GM19438 (cell line): ENCODE data around the gene IHH.

Source experiments
- ATAC-seq: cut with Tn5 transposase; IDR thresholded peaks from one replicate; pipeline ENCODE4 v1.9.1; 2021; ENCODE audit warnings: low read depth; ENCODE audit not compliant: unreplicated experiment

IHH gene

DNA sequence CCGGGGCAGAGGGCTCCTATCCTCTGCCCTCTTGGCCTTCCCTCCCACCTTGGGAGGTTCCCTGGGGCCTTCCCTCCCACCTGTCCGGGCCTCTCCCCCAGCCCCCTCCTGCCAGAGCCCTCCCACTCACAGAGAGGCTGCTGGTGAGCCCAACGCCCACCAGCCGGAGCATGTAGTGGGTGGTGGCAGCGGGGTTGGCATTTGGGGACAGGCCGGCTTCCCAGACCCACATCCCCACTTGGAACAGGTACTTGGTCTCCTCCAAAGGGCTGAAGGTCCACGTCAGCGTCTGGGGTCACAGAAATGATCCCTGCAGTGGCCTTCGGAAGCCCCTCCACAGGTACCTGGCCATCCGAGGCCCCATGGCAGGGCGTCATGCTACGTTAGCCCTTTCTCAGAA lies 38.7 kb downstream of the IHH start:
- ATAC-seq, result no peak

DNA sequence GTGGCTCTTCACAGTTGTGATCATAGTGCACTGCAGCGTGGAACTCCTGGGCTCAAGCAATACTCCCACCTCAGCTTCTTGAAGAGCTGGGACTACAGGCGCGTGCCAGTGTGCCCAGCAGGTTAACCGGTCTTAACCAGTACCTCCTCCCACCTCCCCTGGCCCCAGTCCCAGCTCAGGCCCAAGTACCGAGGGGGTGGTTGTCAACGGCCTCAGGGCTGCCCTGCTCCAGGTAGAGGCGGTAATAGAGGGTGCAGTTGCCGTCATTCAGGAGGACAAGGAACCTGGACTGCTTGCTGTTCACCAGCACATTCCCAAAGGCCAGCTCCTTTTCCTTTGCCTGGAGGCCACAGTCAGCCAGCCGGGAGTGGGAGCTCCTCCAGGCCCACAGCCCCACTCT lies 39.1 kb downstream of the IHH start:
- ATAC-seq, result no peak

DNA sequence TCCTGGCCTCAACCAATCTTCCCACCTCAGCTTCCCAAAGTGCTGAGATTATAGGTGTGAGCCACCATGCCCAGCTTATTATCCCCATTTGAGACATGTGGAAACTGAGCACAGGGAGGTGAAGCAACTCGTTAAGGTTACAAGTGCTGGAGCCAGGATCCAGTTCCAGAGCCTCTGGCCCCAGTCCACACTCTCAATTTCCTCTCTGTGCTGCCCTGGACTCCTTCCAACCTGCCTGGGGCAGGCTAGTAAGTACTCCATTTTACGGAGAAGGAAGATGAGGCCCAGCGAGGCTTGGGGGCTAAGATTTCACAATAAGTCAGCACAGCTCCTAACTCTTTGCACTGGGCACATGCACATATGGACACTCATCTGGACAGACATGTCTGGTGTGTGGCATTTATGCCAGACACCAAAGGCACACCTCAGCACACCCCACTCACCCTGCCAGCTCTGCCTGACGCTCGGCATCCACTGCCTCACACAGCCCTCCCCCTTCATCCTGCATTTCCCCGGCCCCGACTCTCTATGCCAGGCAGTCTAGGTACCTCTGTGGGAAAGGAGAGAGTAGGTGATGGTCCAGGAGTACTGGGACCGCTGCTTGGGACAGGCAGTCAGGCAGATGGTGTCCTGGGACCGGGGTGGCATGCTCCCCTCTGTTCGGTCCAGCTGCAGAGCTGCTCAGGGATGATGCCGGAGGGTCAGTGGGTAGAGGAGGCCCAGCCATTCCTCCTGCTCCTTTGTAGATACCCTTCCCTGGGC lies 39.9 kb downstream of the IHH start:
- ATAC-seq, result no peak

DNA sequence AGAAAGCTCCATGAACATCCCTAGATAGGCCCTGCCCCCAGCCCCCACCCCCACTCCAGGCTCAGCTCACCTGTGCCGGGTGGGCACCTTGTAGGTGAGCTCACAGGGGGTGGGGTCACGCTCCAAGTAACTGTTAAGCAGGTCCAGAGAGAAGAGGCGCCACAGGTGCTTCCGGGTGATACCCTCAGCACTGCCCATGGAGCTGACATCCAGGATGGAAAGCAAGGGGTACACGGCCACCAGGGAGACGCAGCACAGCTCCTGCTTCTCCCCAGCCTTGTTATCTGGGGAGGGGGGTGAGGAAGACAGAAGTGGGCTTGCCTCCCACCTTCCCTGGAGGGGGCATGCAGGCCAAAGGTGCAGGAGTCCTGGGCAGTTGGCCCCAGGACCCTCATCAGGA lies 41.3 kb downstream of the IHH start:
- ATAC-seq, result no peak

DNA sequence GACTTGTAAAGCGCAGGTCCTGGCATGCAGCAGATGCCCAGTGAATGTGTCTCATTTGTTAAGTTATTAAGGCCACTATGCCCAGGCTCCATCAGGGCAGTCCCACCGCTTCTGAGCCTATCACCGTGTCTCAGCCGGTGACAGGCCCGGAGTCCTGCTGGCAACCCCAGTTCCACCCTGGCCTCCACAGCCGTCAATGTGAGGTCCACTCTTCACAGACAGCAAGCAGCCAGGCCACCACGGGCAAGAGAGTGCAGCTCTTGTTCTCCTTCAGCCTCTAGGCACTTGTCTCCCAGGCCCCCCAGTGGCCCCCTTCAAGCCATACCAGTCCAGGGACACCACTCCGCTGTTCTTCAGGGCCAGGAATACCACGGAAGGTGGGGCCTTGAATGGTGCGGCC lies 42.0 kb downstream of the IHH start:
- no peak for ATAC-seq

DNA sequence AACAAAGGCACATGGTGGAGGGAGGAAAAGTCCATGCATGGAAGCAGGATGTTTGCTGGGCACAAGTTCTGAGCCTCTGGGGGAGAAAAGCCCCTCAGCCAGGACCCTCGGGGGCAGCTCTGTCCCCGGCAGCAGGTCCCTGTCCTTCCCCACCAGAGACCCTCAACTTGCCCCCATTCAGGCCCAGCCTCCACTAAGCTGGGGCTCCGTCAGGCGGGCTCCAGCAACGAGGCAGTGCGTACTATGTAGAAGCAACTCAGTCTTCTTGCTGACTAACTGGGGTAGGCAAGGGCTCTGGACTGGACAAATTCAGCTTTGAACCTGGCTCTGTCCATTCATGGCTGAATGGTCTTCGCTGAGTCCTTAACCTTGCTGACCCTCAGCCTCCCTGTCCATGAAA lies 42.4 kb downstream of the IHH start:
- no peak for ATAC-seq

DNA sequence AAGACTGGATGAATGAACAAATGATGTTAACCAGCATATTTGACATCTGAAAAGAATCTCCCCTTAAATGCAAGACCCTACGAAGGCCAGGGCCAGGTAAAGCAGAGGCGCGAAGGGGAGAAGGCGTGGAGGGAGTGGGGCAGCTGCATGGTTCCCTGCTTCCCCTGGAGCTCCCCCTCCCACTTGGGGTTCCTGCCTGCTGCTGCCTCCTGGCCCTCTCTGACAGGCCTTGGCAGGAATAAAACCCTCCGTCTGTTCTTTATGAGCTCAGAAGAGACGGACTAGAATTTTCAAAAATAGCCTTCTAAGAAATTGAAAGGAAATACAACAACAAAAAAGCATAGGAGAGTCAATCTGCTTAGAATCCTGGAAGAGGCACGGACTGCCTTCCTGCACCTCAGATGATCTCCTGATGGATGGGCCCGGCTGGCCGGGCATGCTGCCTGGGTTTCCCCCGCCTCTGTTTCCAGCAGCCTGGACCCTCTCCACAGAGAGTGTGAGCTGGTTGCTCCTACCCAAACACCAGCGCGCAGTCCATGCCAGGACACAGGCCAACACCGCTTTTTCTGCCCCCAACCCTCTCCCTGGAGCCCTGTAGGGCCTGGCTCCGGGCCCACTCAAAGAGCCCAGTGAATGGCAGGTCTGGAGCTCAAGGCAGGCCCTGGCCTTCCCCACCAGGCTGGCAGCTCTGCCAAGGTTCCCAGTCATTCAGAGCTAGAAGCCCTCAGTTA lies 43.4 kb downstream of the IHH start:
- no peak for ATAC-seq

DNA sequence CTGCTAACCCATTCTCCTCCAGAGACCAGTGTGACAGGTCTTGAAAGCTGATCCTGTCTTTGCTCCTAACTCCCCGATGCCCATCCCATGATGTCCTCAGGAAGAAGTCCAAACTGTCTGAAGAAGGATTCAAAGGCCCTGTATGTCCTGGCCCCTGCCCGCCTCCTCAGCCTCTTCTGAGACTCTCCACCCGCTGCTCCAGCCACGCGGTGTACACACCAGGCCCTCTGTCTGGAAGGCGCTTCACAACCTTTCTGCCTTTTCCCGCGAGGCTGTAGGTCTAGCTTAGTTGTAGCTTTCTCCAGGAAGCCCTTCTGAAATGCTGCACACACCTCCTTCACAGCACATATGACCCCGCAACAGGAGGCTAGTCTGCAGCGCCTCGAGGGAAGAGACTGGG lies 44.0 kb downstream of the IHH start:
- no peak for ATAC-seq

DNA sequence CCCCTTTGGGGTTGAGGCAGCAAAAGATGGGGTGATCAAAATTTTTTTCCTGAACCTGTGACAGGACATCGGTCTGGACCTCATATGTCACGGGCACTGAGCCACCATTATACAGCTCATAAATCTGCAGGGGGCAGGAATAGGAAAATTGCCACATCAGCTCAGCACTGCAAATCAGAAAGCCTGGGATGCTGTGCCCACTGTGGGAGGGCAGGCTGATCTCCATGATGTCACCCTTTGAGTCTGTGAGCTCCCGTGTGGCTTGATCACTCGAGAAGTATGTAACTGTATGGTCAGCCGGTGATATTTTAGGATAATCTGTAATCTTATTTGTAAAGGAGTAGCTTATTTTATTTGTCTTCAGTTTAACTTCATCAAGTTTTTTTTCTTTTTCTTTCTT lies 49.8 kb downstream of the IHH start:
- no peak for ATAC-seq

DNA sequence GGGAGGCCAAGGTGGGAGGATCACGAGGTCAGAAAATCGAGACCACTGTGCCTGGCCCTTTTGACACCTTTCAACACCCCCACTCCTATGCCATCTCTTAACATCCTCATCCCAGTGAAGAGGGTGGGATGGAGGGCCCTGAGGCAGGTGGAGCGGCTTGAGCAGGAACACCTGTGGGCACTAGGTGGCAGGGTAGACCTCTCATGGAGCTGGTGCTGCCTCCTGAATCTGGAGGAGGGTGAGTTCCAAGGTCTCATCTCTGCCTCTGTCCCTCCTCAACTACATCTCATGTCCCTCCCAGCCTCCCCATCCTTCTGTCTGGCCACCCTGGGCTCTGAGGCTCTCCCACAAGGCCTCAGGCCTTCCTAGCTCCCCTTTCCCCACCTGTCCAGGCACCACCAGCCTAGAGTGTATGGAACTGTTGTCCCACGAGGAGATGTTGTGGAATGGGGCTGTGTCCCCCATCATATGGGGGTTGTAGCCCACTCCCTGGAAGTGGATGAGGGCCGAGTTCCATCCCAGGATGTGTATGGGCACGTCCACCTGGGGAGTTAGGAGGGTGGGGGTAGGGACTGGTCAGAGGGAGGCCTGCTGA lies 50.5 kb downstream of the IHH start:
- ATAC-seq, result no peak

DNA sequence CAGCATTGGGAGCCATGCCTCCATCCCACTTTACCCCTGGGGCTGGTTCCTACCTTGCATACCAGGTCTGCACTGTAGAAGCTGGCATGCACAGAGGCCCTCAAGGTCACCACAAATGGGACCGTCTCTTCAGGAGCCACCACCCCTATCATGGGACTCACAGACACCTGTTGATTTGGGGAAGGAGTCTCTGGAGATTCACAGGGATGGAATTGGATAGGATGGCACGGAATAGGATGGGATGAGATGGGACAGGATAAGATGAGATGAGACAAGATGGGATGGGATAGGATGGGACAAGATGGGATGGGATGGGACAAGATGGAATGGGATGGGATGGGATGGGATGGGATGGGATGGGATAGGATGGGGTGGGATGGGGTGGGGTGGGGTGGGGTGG lies 51.4 kb downstream of the IHH start:
- ATAC-seq, result no peak
